Measurements from ENCODE around the gene DRD3. TPM values are rescaled to one million over a fixed set of nuclear protein-coding genes. Genes with fewer than 3 reads are reported as not detected.

DRD3 gene
- polyA plus RNA-seq, 1 donor from 2014 or later = not detected

GRCh38 chr3:114218578-114219185 is 39.8 kb upstream of the DRD3 start:
- no peaks in the 10 kb centered on the region for H3K27me3 ChIP-seq (ENCODE audit: insufficient read depth, low read depth, low read length)
- no peaks in the 10 kb centered on the region for H3F3A ChIP-seq (ENCODE audit: insufficient read depth, low read length, poor library complexity, severe bottlenecking)
- no peak overlapping the region for H3K4me2 ChIP-seq (ENCODE audit: low read length)
- TF ChIP-seq SMC3 (conservative IDR thresholded peaks at IDR 0.05; ENCODE audit: poor library complexity) = no peak
- TF ChIP-seq TAF1 (IDR thresholded peaks at IDR 0.05; ENCODE audit: low read depth) = no peak
- TF ChIP-seq CTCF (IDR thresholded peaks at IDR 0.05; ENCODE audit: poor library complexity, severe bottlenecking) = no peak
- no peak for TF ChIP-seq POLR2AphosphoS5 (IDR thresholded peaks at IDR 0.05)
- no peak for TF ChIP-seq REST (IDR thresholded peaks at IDR 0.05; ENCODE audit: borderline replicate concordance)
- no peak for TF ChIP-seq EZH2 (IDR thresholded peaks at IDR 0.05; ENCODE audit: borderline replicate concordance, insufficient read depth, low read length, poor library complexity, severe bottlenecking)
- no peak for TF ChIP-seq RAD21 (conservative IDR thresholded peaks at IDR 0.05)
- no peak for TF ChIP-seq MXI1 (conservative IDR thresholded peaks at IDR 0.05; ENCODE audit: poor library complexity, severe bottlenecking)
- no peak for TF ChIP-seq EP300 (conservative IDR thresholded peaks at IDR 0.05; ENCODE audit: poor library complexity, severe bottlenecking)
- H3K79me2 ChIP-seq (replicated peaks; ENCODE audit: insufficient read depth, low read length) = no peaks in the 10 kb centered on the region
- H4K20me1 ChIP-seq (ENCODE audit: insufficient read depth) = no peaks in the 10 kb centered on the region
- no peak overlapping the region for H2AFZ ChIP-seq (ENCODE audit: low read depth, low read length)
- H3K36me3 ChIP-seq (ENCODE audit: insufficient read depth, low read length) = no peaks in the 10 kb centered on the region
- no peaks in the 10 kb centered on the region for H3K9me3 ChIP-seq (ENCODE audit: low read length)
- no peak overlapping the region for H3K9ac ChIP-seq (ENCODE audit: low read length)
- H3K4me3 ChIP-seq (ENCODE audit: low read length) = no peak overlapping the region
- H3K27ac ChIP-seq (ENCODE audit: low read length) = no peak overlapping the region
- no peaks in the 10 kb centered on the region for H3K9me2 ChIP-seq (ENCODE audit: insufficient read depth, low read length)

GRCh38 chr3:114218006-114218405 is 39.2 kb upstream of the DRD3 start:
- Histone ChIP-seq H3K4me2 (ENCODE audit: low read length) (no peak overlapping the region), H3K79me2 (replicated peaks; ENCODE audit: insufficient read depth, low read length) (no peaks in the 10 kb centered on the region), H3K27me3 (ENCODE audit: insufficient read depth, low read depth, low read length) (no peaks in the 10 kb centered on the region), H3K9ac (ENCODE audit: low read length) (no peak overlapping the region), H3K4me3 (ENCODE audit: low read length) (no peak overlapping the region), H3K9me3 (ENCODE audit: low read length) (no peaks in the 10 kb centered on the region), H3K9me2 (ENCODE audit: insufficient read depth, low read length) (no peaks in the 10 kb centered on the region), H3K36me3 (ENCODE audit: insufficient read depth, low read length) (no peaks in the 10 kb centered on the region), H2AFZ (ENCODE audit: low read depth, low read length) (no peak overlapping the region), H3K27ac (ENCODE audit: low read length) (no peak overlapping the region), H3F3A (ENCODE audit: insufficient read depth, low read length, poor library complexity, severe bottlenecking) (no peaks in the 10 kb centered on the region), H4K20me1 (ENCODE audit: insufficient read depth) (no peaks in the 10 kb centered on the region)
- TF ChIP-seq RAD21 (conservative IDR thresholded peaks at IDR 0.05) = no peak
- no peak for TF ChIP-seq MXI1 (conservative IDR thresholded peaks at IDR 0.05; ENCODE audit: poor library complexity, severe bottlenecking)
- TF ChIP-seq EZH2 (IDR thresholded peaks at IDR 0.05; ENCODE audit: borderline replicate concordance, insufficient read depth, low read length, poor library complexity, severe bottlenecking) = no peak
- TF ChIP-seq POLR2AphosphoS5 (IDR thresholded peaks at IDR 0.05) = no peak
- TF ChIP-seq SMC3 (conservative IDR thresholded peaks at IDR 0.05; ENCODE audit: poor library complexity) = no peak
- TF ChIP-seq CTCF (IDR thresholded peaks at IDR 0.05; ENCODE audit: poor library complexity, severe bottlenecking) = no peak
- TF ChIP-seq EP300 (conservative IDR thresholded peaks at IDR 0.05; ENCODE audit: poor library complexity, severe bottlenecking) = no peak
- no peak for TF ChIP-seq TAF1 (IDR thresholded peaks at IDR 0.05; ENCODE audit: low read depth)
- no peak for TF ChIP-seq REST (IDR thresholded peaks at IDR 0.05; ENCODE audit: borderline replicate concordance)
